ENCODE results near the gene DQX1. TPM values are rescaled to one million over a fixed set of nuclear protein-coding genes. Genes with fewer than 3 reads are reported as not detected.

The DQX1 gene
- total RNA-seq, 3 donors from 2014 or later (not counting 1 experiment from before 2014, with no cell fraction given): 0.21 to 0.43 TPM; not detected in 1

DNA sequence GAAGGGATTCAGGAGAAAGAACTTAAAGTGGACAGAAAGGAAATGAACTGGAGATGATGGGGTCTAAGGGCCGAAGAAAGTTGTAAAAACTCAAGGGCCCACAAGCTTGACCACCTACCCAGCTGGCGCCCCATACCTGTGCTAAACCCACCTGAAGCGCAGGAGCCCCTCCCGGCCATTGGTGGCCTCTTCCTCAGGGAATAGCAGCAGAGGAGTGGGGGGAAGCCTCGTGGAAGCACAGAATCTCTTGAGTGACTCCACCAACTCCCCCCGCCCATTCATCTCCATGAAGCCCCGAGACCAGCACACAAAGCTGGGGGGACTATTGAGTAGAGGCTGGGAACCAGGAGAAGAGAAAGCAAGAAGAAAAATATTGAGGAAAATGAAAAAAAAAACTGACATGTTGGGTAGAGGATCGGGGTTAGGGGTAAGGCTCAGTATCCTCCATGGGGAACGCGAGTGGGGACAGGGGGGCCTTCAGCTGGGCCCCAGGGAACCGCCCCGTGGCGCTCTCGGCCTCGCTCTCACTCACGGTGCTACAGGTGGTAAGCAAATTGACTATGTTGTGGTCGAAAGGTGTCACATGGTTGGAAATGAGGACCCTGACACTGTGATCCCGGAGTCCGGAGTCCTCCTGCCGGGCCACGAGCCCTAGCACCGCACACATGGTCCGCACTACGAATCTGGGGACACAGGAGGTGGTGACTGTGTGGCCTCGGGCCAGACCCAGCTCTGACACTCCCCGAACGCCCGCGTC lies 2.7 kb upstream of the DQX1 start:
- intact Hi-C loops (cut with micrococcal nuclease): loop anchor here (1.0 to 2.0 kb wide), 3 partner anchors 12 to 74 kb away; partner anchors contain the start of genes INO80B and PCGF1
- Histone ChIP-seq H3K27ac (ENCODE audit: low read length) (peak overlapping the region; percentile 95), H3K4me1 (ENCODE audit: control insufficient read depth, insufficient read depth, low read length) (peaks cover 31% of the 10 kb centered on the region), H3K4me3 (ENCODE audit: low read length) (peak overlapping the region; percentile 92), H3K27me3 (ENCODE audit: control insufficient read depth, insufficient read depth, low read length) (no peaks in the 10 kb centered on the region), H3K36me3 (ENCODE audit: control insufficient read depth, insufficient read depth, low read length) (peaks cover 40% of the 10 kb centered on the region), H3K9me3 (ENCODE audit: control insufficient read depth, insufficient read depth, low read length) (no peaks in the 10 kb centered on the region)
- TF ChIP-seq, protein P1, sequence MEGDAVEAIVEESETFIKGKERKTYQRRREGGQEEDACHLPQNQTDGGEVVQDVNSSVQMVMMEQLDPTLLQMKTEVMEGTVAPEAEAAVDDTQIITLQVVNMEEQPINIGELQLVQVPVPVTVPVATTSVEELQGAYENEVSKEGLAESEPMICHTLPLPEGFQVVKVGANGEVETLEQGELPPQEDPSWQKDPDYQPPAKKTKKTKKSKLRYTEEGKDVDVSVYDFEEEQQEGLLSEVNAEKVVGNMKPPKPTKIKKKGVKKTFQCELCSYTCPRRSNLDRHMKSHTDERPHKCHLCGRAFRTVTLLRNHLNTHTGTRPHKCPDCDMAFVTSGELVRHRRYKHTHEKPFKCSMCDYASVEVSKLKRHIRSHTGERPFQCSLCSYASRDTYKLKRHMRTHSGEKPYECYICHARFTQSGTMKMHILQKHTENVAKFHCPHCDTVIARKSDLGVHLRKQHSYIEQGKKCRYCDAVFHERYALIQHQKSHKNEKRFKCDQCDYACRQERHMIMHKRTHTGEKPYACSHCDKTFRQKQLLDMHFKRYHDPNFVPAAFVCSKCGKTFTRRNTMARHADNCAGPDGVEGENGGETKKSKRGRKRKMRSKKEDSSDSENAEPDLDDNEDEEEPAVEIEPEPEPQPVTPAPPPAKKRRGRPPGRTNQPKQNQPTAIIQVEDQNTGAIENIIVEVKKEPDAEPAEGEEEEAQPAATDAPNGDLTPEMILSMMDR (IDR thresholded peaks at IDR 0.05): no peak
- H3K4me1 Mint-ChIP-seq: peaks cover 32 to 44% of the 10 kb centered on the region in 2 donors
- no peak for DNase-seq
- H3K9me3 Mint-ChIP-seq: no peaks in the 10 kb centered on the region
- no peaks in the 10 kb centered on the region for H3K27me3 Mint-ChIP-seq (ENCODE audit: low read depth in 2 of 2)
- peak overlapping the region; percentile 96 for H3K4me3 Mint-ChIP-seq
- ATAC-seq: peak in 2 of 3 donors; percentile 0 to 1
- peak overlapping the region; percentile 94 to 95 for H3K27ac Mint-ChIP-seq
- H3K36me3 Mint-ChIP-seq: peaks cover 10% of the 10 kb centered on the region
- WGBS (ENCODE audit: insufficient coverage): 13% methylated on average over 26 of the region's 29 CpGs

DNA sequence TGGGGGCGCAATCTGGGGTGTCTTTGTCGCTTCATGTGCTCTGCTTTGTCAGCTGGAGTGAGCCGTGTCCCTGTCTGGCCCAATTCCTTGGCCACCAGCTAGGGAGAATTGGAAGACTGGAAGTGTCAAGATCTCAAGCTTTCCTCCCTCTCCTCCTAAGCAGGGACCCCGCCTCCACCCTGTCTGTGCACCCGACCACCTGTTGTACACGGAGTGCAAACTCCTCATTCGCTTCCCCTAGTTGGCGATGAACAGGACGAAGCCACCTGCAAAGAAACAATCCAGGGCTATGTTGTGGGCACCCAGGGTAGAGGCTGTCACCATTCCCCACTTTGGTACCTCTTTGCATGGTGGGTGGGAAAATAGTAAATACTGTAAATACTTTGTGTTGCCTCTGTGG lies 1.7 kb upstream of the DQX1 start:
- H3K27ac Mint-ChIP-seq: peak overlapping the region; percentile 94 to 95
- TF ChIP-seq, protein P1 (IDR thresholded peaks at IDR 0.05): no peak
- H3K9me3 Mint-ChIP-seq: no peaks in the 10 kb centered on the region
- peak overlapping the region; percentile 96 for H3K4me3 Mint-ChIP-seq
- no peak overlapping the region for H3K4me3 ChIP-seq (ENCODE audit: low read length)
- no peaks in the 10 kb centered on the region for H3K9me3 ChIP-seq (ENCODE audit: control insufficient read depth, insufficient read depth, low read length)
- H3K36me3 Mint-ChIP-seq: peaks cover 10% of the 10 kb centered on the region
- no peak overlapping the region for H3K27ac ChIP-seq (ENCODE audit: low read length)
- H3K4me1 ChIP-seq (ENCODE audit: control insufficient read depth, insufficient read depth, low read length): peaks cover 31% of the 10 kb centered on the region
- WGBS (ENCODE audit: insufficient coverage): 93% methylated on average over 9 of the region's 9 CpGs
- peaks cover 31% of the 10 kb centered on the region for H3K36me3 ChIP-seq (ENCODE audit: control insufficient read depth, insufficient read depth, low read length)
- intact Hi-C loops (cut with micrococcal nuclease): loop anchor here (2.0 kb wide), 1 partner anchor 73 kb away; the partner anchor contains the start of gene INO80B
- no peaks in the 10 kb centered on the region for H3K27me3 ChIP-seq (ENCODE audit: control insufficient read depth, insufficient read depth, low read length)
- DNase-seq (no peak), ATAC-seq (no peak)
- H3K27me3 Mint-ChIP-seq (ENCODE audit: low read depth in 2 of 2): no peaks in the 10 kb centered on the region
- H3K4me1 Mint-ChIP-seq: peaks cover 32 to 44% of the 10 kb centered on the region in 2 donors

DNA sequence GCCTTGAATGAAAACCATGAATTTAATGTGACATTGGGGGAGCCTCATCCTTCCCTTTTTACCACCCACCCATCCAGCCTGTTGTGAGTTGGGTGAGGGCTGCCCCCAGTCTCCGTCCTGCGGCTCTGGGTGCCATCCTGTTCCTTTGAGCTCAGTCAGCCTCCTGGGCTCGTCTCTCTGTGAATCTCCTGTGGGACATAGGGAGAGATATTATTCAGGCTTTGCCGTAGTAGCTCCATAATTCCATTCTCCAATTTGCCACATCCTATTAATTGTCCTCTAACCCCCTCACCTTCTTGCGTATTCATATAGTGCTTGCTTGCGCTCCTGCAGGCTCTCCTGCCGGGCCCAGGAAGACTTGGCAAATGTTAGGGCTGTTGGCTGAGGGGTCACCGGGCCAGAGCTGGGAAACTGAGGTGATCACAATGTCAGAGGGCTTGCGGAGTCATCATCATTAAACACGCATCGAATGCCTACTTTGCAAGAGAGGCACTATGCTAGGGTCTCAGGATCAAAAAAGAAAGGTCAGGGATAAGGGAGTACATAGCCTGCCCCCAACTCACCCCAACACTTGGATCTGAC lies 709 bp upstream of the DQX1 start:
- Mint-ChIP-seq H3K36me3 (peaks cover 10% of the 10 kb centered on the region), H3K4me3 (peak overlapping the region; percentile 50), H3K4me1 (peaks cover 25 to 37% of the 10 kb centered on the region in 2 donors), H3K9me3 (no peaks in the 10 kb centered on the region), H3K27me3 (ENCODE audit: low read depth in 2 of 2) (no peaks in the 10 kb centered on the region), H3K27ac (peak overlapping the region; percentile 11 to 58)
- ATAC-seq (no peak), DNase-seq (no peak)
- Histone ChIP-seq H3K27ac (ENCODE audit: low read length) (no peak overlapping the region), H3K27me3 (ENCODE audit: control insufficient read depth, insufficient read depth, low read length) (no peaks in the 10 kb centered on the region), H3K36me3 (ENCODE audit: control insufficient read depth, insufficient read depth, low read length) (peaks cover 27% of the 10 kb centered on the region), H3K4me3 (ENCODE audit: low read length) (no peak overlapping the region), H3K9me3 (ENCODE audit: control insufficient read depth, insufficient read depth, low read length) (no peaks in the 10 kb centered on the region), H3K4me1 (ENCODE audit: control insufficient read depth, insufficient read depth, low read length) (peaks cover 30% of the 10 kb centered on the region)
- intact Hi-C loops (cut with micrococcal nuclease): no loop called here
- 100% methylated on average over 9 of the region's 11 CpGs for WGBS (ENCODE audit: insufficient coverage)
- TF ChIP-seq, protein P1 (IDR thresholded peaks at IDR 0.05): no peak
